K562 (cell line): ENCODE measurements around the gene FAM168B. TPM values are rescaled to one million over a fixed set of nuclear protein-coding genes. Genes with fewer than 3 reads are reported as not detected.

Experiments
- ATAC-seq: fragments of 200-7000 bp; cut with Tn5 transposase; 3 replicates; pipeline ENCODE4 v1.9.1; 2020; ENCODE audit warnings: moderate library complexity
- BruUV-seq: library from RNA; stranded (reverse); fragments of 400-500 nt; replicated peaks from 2 replicates; lab custom pipeline; 2021; lab: Mats Ljungman, UMichigan
- CTCF ChIA-PET: fragments of 300-600 bp; formaldehyde crosslinking; extraction: SDS; loops from one replicate; lab custom pipeline; 2021; ENCODE audit warnings: low intra/inter-chr PET ratio; lab: Yijun Ruan, JAX
- POLR2A ChIA-PET: fragments of 300-600, 350-650 bp; sonication (Branson Sonifier 250); formaldehyde crosslinking; extraction: SDS; loops from one replicate; lab custom pipeline; 2021; ENCODE audit warnings: antibody characterized with exemption, inconsistent platforms; lab: Yijun Ruan, JAX
- DNase-seq, 4 experiments: peaks; one replicate each; pipeline versions ENCODE4 v3.0.0 to v3.0.0-alpha.2; 2011 to 2018; ENCODE audit warnings: low spot score in 3 of 4, mixed read lengths in 3 of 4; ENCODE audit errors: extremely low read depth in 1 of 4
- FAIRE-seq: peaks from 2 replicates; lab custom pipeline; 2011; peaks lifted over from hg19 to GRCh38; lab: Jason Lieb, UNC
- H2AFZ ChIP-seq: 2 replicates; pipeline ENCODE4 v1.6.0; 2011; ENCODE audit warnings: low read depth, low read length, control low read depth, inconsistent platforms
- H3K27ac ChIP-seq: fragments of 200-600 bp; 3 replicates; pipeline ENCODE4 v1.8.0; 2011; ENCODE audit warnings: low read depth, mild to moderate bottlenecking, control low read depth, inconsistent platforms, low read length, moderate library complexity, mixed read lengths; ENCODE audit errors: extremely low read depth
- H3K27me3 ChIP-seq, 2 experiments: fragments of 300-600 bp in 1 of 2; 2 replicates in 1 of 2; 3 replicates in 1 of 2; pipeline versions ENCODE4 v1.6.0 to v1.8.0; 2011; ENCODE audit warnings: inconsistent platforms in 2 of 2, low read length in 2 of 2, mild to moderate bottlenecking in 1 of 2, mixed read lengths in 1 of 2, moderate library complexity in 1 of 2; ENCODE audit not compliant: control insufficient read depth in 2 of 2, insufficient read depth in 2 of 2
- H3K36me3 ChIP-seq: fragments of 300-600 bp; 3 replicates; pipeline ENCODE4 v1.8.0; 2011; ENCODE audit warnings: mild to moderate bottlenecking, low read length, inconsistent platforms; ENCODE audit not compliant: control insufficient read depth, insufficient read depth
- H3K4me1 ChIP-seq, 2 experiments: fragments of 200-600 bp in 1 of 2; replicated peaks in 1 of 2; 2 replicates in 1 of 2; 3 replicates in 1 of 2; pipeline versions ENCODE4 v1.5.1 to v1.8.0; 2011; ENCODE audit warnings: inconsistent platforms in 2 of 2, low read length in 2 of 2, mild to moderate bottlenecking in 1 of 2, mixed read lengths in 1 of 2, moderate library complexity in 1 of 2; ENCODE audit not compliant: control insufficient read depth in 2 of 2, insufficient read depth in 2 of 2
- H3K4me2 ChIP-seq: 2 replicates; pipeline ENCODE4 v1.6.1; 2011; ENCODE audit warnings: low read length, control low read depth, inconsistent platforms, mixed read lengths; ENCODE audit not compliant: insufficient read depth
- H3K4me3 ChIP-seq: fragments of 200-600 bp; sonication (generic), shearing (Covaris generic); 2 replicates; pipeline ENCODE4 v1.5.1; 2016; ENCODE audit warnings: control low read depth, inconsistent platforms
- H3K79me2 ChIP-seq: fragments of 200-600 bp; 3 replicates; pipeline ENCODE4 v1.8.0; 2011; ENCODE audit warnings: low read length, inconsistent platforms; ENCODE audit not compliant: control insufficient read depth, insufficient read depth
- H3K9ac ChIP-seq, 2 experiments: 2 replicates each; pipeline versions ENCODE4 v1.6.0 to v1.6.1; 2011; ENCODE audit warnings: low read depth in 2 of 2, low read length in 2 of 2, control low read depth in 1 of 2, inconsistent platforms in 1 of 2, mild to moderate bottlenecking in 1 of 2, mixed read lengths in 1 of 2; ENCODE audit not compliant: insufficient read depth in 1 of 2
- H3K9me1 ChIP-seq: one replicate; pipeline ENCODE4 v1.6.0; 2011; ENCODE audit warnings: inconsistent platforms, mild to moderate bottlenecking, low read length, moderate library complexity; ENCODE audit not compliant: control insufficient read depth, insufficient read depth
- H3K9me3 ChIP-seq: replicated peaks from 2 replicates; pipeline ENCODE4 v1.5.1; 2011; ENCODE audit warnings: low read depth, low read length, inconsistent platforms; ENCODE audit not compliant: control insufficient read depth, insufficient read depth
- H4K20me1 ChIP-seq: replicated peaks from 2 replicates; pipeline ENCODE4 v1.6.1; 2011; ENCODE audit warnings: low read length, inconsistent platforms, mixed read lengths; ENCODE audit not compliant: control insufficient read depth, insufficient read depth
- ARID4B ChIP-seq: sonication (generic); formaldehyde crosslinking; IDR thresholded peaks from 2 replicates; pipeline ENCODE4 v1.8.0; 2022; ENCODE audit warnings: mild to moderate bottlenecking, missing genetic modification reagents
- BCL6 ChIP-seq: fragments of 250-450 bp; sonication (Bioruptor Pico); IDR thresholded peaks from 2 replicates; pipeline ENCODE4 v1.4.0; 2020
- CBX5 ChIP-seq: IDR thresholded peaks from 2 replicates; pipeline ENCODE4 v1.6.1; 2014; ENCODE audit warnings: low read depth, borderline replicate concordance
- GABPB1 ChIP-seq: sonication (generic); formaldehyde crosslinking; IDR thresholded peaks from 2 replicates; pipeline ENCODE4 v1.8.0; 2022; ENCODE audit warnings: mild to moderate bottlenecking, missing genetic modification reagents
- HNRNPUL1 ChIP-seq: fragments of 200-400 bp; formaldehyde crosslinking; IDR thresholded peaks from 2 replicates; pipeline ENCODE4 v1.6.1; 2017; ENCODE audit warnings: low read length
- JUN ChIP-seq, 2 experiments: sonication (generic) in 1 of 2; formaldehyde crosslinking in 1 of 2; IDR thresholded peaks; 2 replicates each; pipeline versions ENCODE4 v1.6.1 to v1.8.0; 2012 to 2022; ENCODE audit warnings: borderline replicate concordance in 2 of 2, mild to moderate bottlenecking in 2 of 2, improper control_type of control experiment in 1 of 2, low read depth in 1 of 2, low read length in 1 of 2, missing genetic modification reagents in 1 of 2
- JUND ChIP-seq, 2 experiments: IDR thresholded peaks; 2 replicates in 1 of 2; 3 replicates in 1 of 2; pipeline ENCODE4 v1.6.1; 2011; ENCODE audit warnings: borderline replicate concordance in 2 of 2, low read depth in 2 of 2, low read length in 2 of 2, improper control_type of control experiment in 1 of 2, missing biosample characterization in 1 of 2, missing genetic modification characterization in 1 of 2, missing genetic modification reagents in 1 of 2
- LARP7 ChIP-seq: fragments of 450-650 bp; IDR thresholded peaks from 2 replicates; pipeline ENCODE4 v1.6.1; 2016
- NFATC3 ChIP-seq: fragments of 450-650 bp; IDR thresholded peaks from 2 replicates; pipeline ENCODE4 v1.6.1; 2017; ENCODE audit warnings: mild to moderate bottlenecking
- OTX1 ChIP-seq: fragments of 450-650 bp; formaldehyde crosslinking; IDR thresholded peaks from 2 replicates; pipeline ENCODE4 v1.4.0; 2022; ENCODE audit warnings: mild to moderate bottlenecking
- PCBP1 ChIP-seq: fragments of 200-400 bp; formaldehyde crosslinking; IDR thresholded peaks from 2 replicates; pipeline ENCODE4 v1.6.1; 2018; ENCODE audit warnings: mild to moderate bottlenecking, low read depth, low read length; ENCODE audit not compliant: poor library complexity, severe bottlenecking
- RFX1 ChIP-seq: fragments of 450-650 bp; IDR thresholded peaks from 2 replicates; pipeline ENCODE4 v1.6.1; 2016; ENCODE audit warnings: mild to moderate bottlenecking, moderate library complexity
- TFAM ChIP-seq: fragments of 250-450 bp; sonication (Bioruptor Pico); conservative IDR thresholded peaks from 2 replicates; pipeline ENCODE4 v1.5.0; 2021; ENCODE audit warnings: mild to moderate bottlenecking, moderate library complexity
- USF2 ChIP-seq: sonication (generic); formaldehyde crosslinking; IDR thresholded peaks from 2 replicates; pipeline ENCODE4 v1.5.0; 2020; ENCODE audit warnings: missing genetic modification reagents
- ZFPM2 ChIP-seq: fragments of 250-450 bp; sonication (Bioruptor Pico); IDR thresholded peaks from 2 replicates; pipeline ENCODE4 v1.5.1; 2022; ENCODE audit warnings: mild to moderate bottlenecking
- ZNF124 ChIP-seq: sonication (generic); formaldehyde crosslinking; IDR thresholded peaks from 2 replicates; pipeline ENCODE4 v1.8.1; 2022; ENCODE audit warnings: missing genetic modification reagents
- ZNF143 ChIP-seq: sonication (generic); formaldehyde crosslinking; IDR thresholded peaks from 2 replicates; pipeline ENCODE4 v1.9.0; 2022; ENCODE audit warnings: mild to moderate bottlenecking, missing genetic modification reagents
- WGBS: fragments of 100-300 bp; shearing (Covaris generic); methylation state at CpG from one replicate; pipeline ENCODE4 v1.1.6; 2016; ENCODE audit warnings: low coverage, mixed read lengths; ENCODE audit not compliant: insufficient coverage; ENCODE audit errors: missing lambda C conversion rate; 5-methylcytosine and 5-hydroxymethylcytosine counted together
- in situ Hi-C: fragments of 300-500 bp; cut with MboI; formaldehyde crosslinking; loops from 4 replicates; pipeline ENCODE4 v1.15.0; 2018; ENCODE audit warnings: inconsistent platforms, mixed read lengths
- intact Hi-C: fragments of 100-400 bp; cut with micrococcal nuclease; formaldehyde crosslinking; loops from 2 replicates; pipeline ENCODE4 v1.14.2; 2022
- polyA plus RNA-seq, 8 experiments: library from polyadenylated mRNA; depleted of rRNA in 4 of 8; stranded (reverse) in 5 of 8; unstranded in 3 of 8; fragments of >200 nt; fragmentation: Nextera tagmentation in 2 of 8; fragmentation: Illumina TruSeq in 1 of 8; extraction: Ambion mirVana in 2 of 8; extraction: Trizol in 1 of 8; gene quantifications; 2 replicates each; pipeline versions ENCODE4 v1.2.1 to v1.2.3, GENCODE V29; 2011 to 2014; ENCODE audit warnings: inconsistent platforms in 1 of 8, missing spikeins in 1 of 8
- total RNA-seq, 7 experiments: library from RNA; depleted of rRNA in 6 of 7; stranded (reverse); fragments of >200 nt in 6 of 7; fragmentation: Illumina TruSeq in 2 of 7; extraction: Trizol in 2 of 7; gene quantifications; 2 replicates each; pipeline versions ENCODE4 v1.2.1 to v1.2.3, GENCODE V29; 2011 to 2021; ENCODE audit warnings: low replicate concordance in 1 of 7

The FAM168B gene
- total and polyA plus RNA-seq, 9 of the 15 experiments (the other 6 are each of a cell fraction or from before 2014, with no cell fraction given) = 3.3 to 76.0 (median 46.1) TPM

GRCh38 chr2:131016826-131017741 is 76.2 kb downstream of the FAM168B start:
- no peaks in the 10 kb centered on the region for H4K20me1 ChIP-seq
- H3K4me3 ChIP-seq = no peak overlapping the region
- no peaks in the 10 kb centered on the region for H3K9me3 ChIP-seq
- no peak for ATAC-seq
- no peaks in the 10 kb centered on the region for H3K4me1 ChIP-seq
- no peaks in the 10 kb centered on the region for H3K9me1 ChIP-seq
- ChIA-PET POLR2A (interaction anchor here (0.6 to 1.5 kb wide), 2 partner anchors 50 to 248 kb away, joined by 3 to 5 read pairs; no protein-coding TSS in a partner anchor), CTCF (no interaction called here)
- FAIRE-seq = no peak
- intact Hi-C loops = no loop called here
- no peak overlapping the region for H3K27ac ChIP-seq
- no peak overlapping the region for H3K4me2 ChIP-seq
- peaks cover 15 to 35% of the 10 kb centered on the region in 2 experiments; a peak in 4 of 5 replicates for H3K27me3 ChIP-seq
- in situ Hi-C loops = no loop called here
- no peaks in the 10 kb centered on the region for H3K36me3 ChIP-seq
- DNase-seq = no peak
- 0% methylated on average over 8 of the region's 8 CpGs for WGBS
- TF ChIP-seq PCBP1 (no peak), ZNF124 (CRISPR knock-in tag) (no peak), JUN (IDR thresholded peaks at IDR 0.05; ENCODE audit: borderline replicate concordance, low read depth, low read length) (no peak), JUN (CRISPR knock-in tag; IDR thresholded peaks at IDR 0.05; ENCODE audit: borderline replicate concordance) (no peak), CBX5 (no peak), HNRNPUL1 (no peak), ZNF143 (CRISPR knock-in tag) (no peak), NFATC3 (no peak), ZFPM2 (no peak), TFAM (no peak), GABPB1 (no peak), ARID4B (CRISPR knock-in tag) (no peak), USF2 (CRISPR knock-in tag) (no peak), LARP7 (no peak), BCL6 (CRISPR knock-in tag) (no peak), JUND (IDR thresholded peaks at IDR 0.05; ENCODE audit: borderline replicate concordance, low read depth, low read length) (no peak), JUND (tag; IDR thresholded peaks at IDR 0.05; ENCODE audit: borderline replicate concordance, low read depth, low read length) (no peak), RFX1 (no peak), OTX1 (CRISPR knock-in tag) (no peak)
- H2AFZ ChIP-seq = no peak overlapping the region
- no peaks in the 10 kb centered on the region for H3K79me2 ChIP-seq
- no peak overlapping the region for H3K9ac ChIP-seq
- no TSS peak for BruUV-seq
